Activated naive CD8-positive, alpha-beta T cell treated with anti-CD3 and anti-CD28 coated beads, Interleukin-2, amount 10 ng/mL, durations not matched to agents 7 days and 5 days (primary cell): Measurements from ENCODE around the gene SYT7. TPM values are rescaled to one million over a fixed set of nuclear protein-coding genes. Genes with fewer than 3 reads are reported as not detected.

Experiments used
- ATAC-seq: fragments of 150-1000 bp; cut with Tn5 transposase; one replicate; pipeline ENCODE4 v1.10.0; 2021; ENCODE audit warnings: low read depth, moderate library complexity
- POLR2A ChIA-PET: fragments of 350-600 bp; sonication (Branson Sonifier 250); formaldehyde crosslinking; loops from one replicate; lab custom pipeline; 2021; ENCODE audit warnings: antibody characterized with exemption; lab: Charles Lee
- DNase-seq: peaks from one replicate; pipeline ENCODE4 v3.0.0; 2021
- H3K27ac Mint-ChIP-seq: one replicate; pipeline ENCODE4 v1.8.0; 2022; ENCODE audit warnings: mild to moderate bottlenecking, mixed read lengths
- H3K27me3 Mint-ChIP-seq: one replicate; pipeline ENCODE4 v1.8.0; 2022; ENCODE audit warnings: mild to moderate bottlenecking, moderate library complexity, mixed read lengths
- H3K36me3 Mint-ChIP-seq: one replicate; pipeline ENCODE4 v1.8.0; 2021; ENCODE audit warnings: mild to moderate bottlenecking, mixed read lengths
- H3K4me1 Mint-ChIP-seq: one replicate; pipeline ENCODE4 v1.8.0; 2021; ENCODE audit warnings: mixed read lengths
- H3K4me3 Mint-ChIP-seq: one replicate; pipeline ENCODE4 v1.8.0; 2022; ENCODE audit warnings: mild to moderate bottlenecking, moderate library complexity, mixed read lengths
- H3K9me3 Mint-ChIP-seq: one replicate; pipeline ENCODE4 v1.8.0; 2021; ENCODE audit warnings: mixed read lengths
- total RNA-seq, 2 experiments: library from RNA; stranded (reverse); gene quantifications; one replicate each; pipeline ENCODE4 v1.2.3, GENCODE V29; 2021

Gene SYT7
- total RNA-seq, 2 experiments from 2014 or later = not detected

- no peaks in the 10 kb centered on the region for H3K36me3 Mint-ChIP-seq
- H3K27ac Mint-ChIP-seq = no peak overlapping the region
- peaks cover 2% of the 10 kb centered on the region for H3K4me1 Mint-ChIP-seq
- DNase-seq (no peak), ATAC-seq (no peak)
- peaks cover 13% of the 10 kb centered on the region for H3K27me3 Mint-ChIP-seq
- H3K9me3 Mint-ChIP-seq = no peaks in the 10 kb centered on the region
- POLR2A ChIA-PET = no interaction called here
- H3K4me3 Mint-ChIP-seq = no peak overlapping the region
Observed at GRCh38 chr11:61539831-61540357, 41.0 kb downstream of the SYT7 start.

DNA sequence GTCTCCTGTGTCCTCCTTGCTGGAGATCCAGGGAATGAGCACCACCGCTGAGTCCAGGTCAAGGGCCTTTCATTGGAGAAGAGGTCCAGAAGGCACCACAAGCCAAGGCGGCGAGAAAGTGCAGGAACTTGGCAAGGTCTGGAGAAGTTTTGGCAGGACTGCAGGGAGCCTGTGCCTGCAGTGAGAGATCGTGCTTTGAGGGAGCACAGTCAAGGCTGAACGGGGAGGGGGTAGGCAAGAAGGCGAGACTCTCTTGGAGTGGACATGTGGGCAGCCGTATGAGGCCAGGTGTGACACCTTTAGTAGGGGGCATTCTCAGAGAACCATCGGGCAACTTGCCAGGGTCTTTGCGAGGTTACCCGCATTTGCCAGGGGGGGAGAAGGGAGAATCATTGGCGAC is 41.9 kb downstream of the SYT7 start:
- ATAC-seq = no peak
- no peaks in the 10 kb centered on the region for H3K36me3 Mint-ChIP-seq
- peaks cover 2% of the 10 kb centered on the region for H3K4me1 Mint-ChIP-seq
- no peak for DNase-seq
- no peak overlapping the region for H3K27ac Mint-ChIP-seq
- POLR2A ChIA-PET = no interaction called here
- H3K9me3 Mint-ChIP-seq = no peaks in the 10 kb centered on the region
- no peak overlapping the region for H3K4me3 Mint-ChIP-seq
- peaks cover 12% of the 10 kb centered on the region for H3K27me3 Mint-ChIP-seq

GRCh38 chr11:61538636-61538961 is 42.3 kb downstream of the SYT7 start:
- H3K4me3 Mint-ChIP-seq = no peak overlapping the region
- H3K9me3 Mint-ChIP-seq = no peaks in the 10 kb centered on the region
- no peaks in the 10 kb centered on the region for H3K36me3 Mint-ChIP-seq
- H3K4me1 Mint-ChIP-seq = peaks cover 2% of the 10 kb centered on the region
- DNase-seq = no peak
- no peak overlapping the region for H3K27ac Mint-ChIP-seq
- H3K27me3 Mint-ChIP-seq = peaks cover 14% of the 10 kb centered on the region
- POLR2A ChIA-PET = no interaction called here
- ATAC-seq = no peak

DNA sequence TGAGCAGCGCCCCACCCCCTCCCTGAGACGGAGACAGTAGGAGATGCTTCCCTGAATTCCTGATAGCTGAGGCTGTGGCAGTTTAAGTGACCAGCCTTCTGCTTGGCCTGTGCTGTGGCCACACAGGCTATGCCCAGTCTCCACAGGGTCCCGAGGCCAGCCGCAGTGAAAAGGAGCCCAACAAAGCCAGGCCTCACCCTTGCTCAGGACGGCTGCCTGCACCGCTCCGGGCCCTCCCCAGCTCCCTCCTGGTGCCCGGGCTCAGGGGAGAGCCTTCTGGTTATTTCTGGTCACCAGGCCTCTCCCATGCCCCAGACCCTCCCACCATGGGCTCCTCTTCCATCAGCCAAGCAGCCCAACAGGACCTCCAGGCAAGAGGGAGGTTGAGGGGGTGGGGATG is 43.5 kb downstream of the SYT7 start:
- H3K4me1 Mint-ChIP-seq = peaks cover 2% of the 10 kb centered on the region
- H3K27ac Mint-ChIP-seq = no peak overlapping the region
- no peak overlapping the region for H3K4me3 Mint-ChIP-seq
- ATAC-seq = no peak
- DNase-seq = no peak
- peaks cover 14% of the 10 kb centered on the region for H3K27me3 Mint-ChIP-seq
- H3K36me3 Mint-ChIP-seq = no peaks in the 10 kb centered on the region
- H3K9me3 Mint-ChIP-seq = no peaks in the 10 kb centered on the region
- POLR2A ChIA-PET = no interaction called here

GRCh38 chr11:61536676-61537270 is 44.1 kb downstream of the SYT7 start:
- H3K4me3 Mint-ChIP-seq = no peak overlapping the region
- H3K36me3 Mint-ChIP-seq = no peaks in the 10 kb centered on the region
- H3K9me3 Mint-ChIP-seq = no peaks in the 10 kb centered on the region
- no peak overlapping the region for H3K27ac Mint-ChIP-seq
- DNase-seq (no peak), ATAC-seq (no peak)
- peaks cover 12% of the 10 kb centered on the region for H3K27me3 Mint-ChIP-seq
- peaks cover 2% of the 10 kb centered on the region for H3K4me1 Mint-ChIP-seq
- POLR2A ChIA-PET = no interaction called here

DNA sequence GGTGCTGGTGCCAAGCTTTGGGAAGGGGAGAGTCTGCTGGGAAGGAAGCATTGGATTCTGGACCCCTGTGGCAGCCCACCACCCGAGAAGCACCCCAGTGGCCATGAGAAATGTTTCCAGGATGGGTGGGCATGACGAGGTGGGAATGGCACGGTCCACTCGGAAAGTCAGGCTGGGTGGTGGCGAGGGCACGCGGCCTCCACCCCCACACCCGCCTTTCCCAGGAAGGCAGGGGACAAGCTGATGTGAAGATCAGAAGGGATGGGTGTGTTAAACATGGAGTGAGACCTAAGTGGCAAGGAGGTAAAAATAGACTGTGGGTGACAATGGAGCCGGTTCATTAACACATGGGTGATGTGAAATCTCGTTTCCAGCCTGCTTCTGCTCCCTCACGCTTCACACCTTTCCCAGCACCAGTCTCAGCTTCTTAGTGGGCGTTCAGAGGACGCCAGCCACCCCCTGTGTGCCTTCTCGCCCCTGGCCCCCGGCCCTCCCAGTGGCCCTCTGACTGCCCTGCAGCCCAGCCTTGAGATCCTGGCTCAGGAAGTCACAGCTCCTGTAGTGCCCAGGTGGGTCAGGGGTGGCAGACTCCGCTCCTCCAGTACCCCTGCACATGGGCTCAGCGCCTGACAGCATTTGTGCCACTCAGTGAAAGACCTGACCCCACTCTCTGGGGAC is 44.7 kb downstream of the SYT7 start:
- no peak overlapping the region for H3K4me3 Mint-ChIP-seq
- POLR2A ChIA-PET = interaction anchor here (0.5 kb wide), 1 partner anchor 84 kb away, joined by 4 read pairs; no protein-coding TSS in a partner anchor
- H3K36me3 Mint-ChIP-seq = no peaks in the 10 kb centered on the region
- H3K27me3 Mint-ChIP-seq = peaks cover 10% of the 10 kb centered on the region
- peaks cover 2% of the 10 kb centered on the region for H3K4me1 Mint-ChIP-seq
- DNase-seq (no peak), ATAC-seq (no peak)
- H3K9me3 Mint-ChIP-seq = no peaks in the 10 kb centered on the region
- H3K27ac Mint-ChIP-seq = no peak overlapping the region

DNA sequence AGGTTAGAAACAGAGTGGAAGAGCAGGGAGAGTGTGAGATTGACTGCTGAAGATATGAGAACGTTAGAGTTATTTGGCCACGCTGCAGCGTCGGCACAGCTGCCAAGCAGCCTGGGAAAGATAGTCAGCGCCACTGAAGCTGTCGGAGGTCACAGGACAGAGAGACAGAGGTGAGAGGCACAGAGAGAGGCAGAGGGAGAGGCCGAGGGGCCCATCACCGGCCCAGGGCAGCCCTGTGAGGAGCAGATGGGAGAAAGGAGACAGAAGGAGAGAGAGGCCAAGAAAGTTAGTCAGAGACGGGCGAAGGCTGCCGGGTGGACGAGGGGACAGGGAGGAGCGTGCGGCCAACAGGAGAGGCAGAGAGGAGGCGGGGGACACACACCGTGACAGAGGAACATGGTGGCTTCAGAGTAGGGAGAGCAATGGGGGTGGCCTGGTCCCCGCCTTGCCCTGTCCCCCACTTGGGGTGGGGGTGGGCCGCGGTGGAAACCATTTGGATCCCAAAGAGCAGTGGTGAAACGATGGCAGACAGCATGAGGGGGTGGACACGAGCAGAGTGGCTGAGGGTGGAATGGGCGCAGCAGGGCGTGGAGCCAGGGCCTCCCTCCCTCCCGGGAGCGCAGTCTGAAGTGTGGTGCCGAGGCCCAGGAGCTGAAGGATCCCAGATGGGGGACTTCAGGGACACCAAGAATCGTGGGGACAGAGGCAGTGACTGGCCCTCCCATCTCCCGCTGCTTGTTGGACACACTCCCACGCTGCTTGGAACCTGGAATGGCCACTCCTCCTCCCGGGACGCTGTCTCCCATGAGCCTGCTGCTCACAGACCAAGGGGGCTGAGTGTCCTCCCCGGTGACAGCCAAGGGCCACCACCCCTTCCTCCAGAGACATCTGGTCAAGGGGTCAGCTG is 45.7 kb downstream of the SYT7 start:
- Mint-ChIP-seq H3K9me3 (no peaks in the 10 kb centered on the region), H3K4me1 (peaks cover 2% of the 10 kb centered on the region), H3K4me3 (no peak overlapping the region), H3K27ac (no peak overlapping the region), H3K36me3 (no peaks in the 10 kb centered on the region), H3K27me3 (peaks cover 12% of the 10 kb centered on the region)
- ATAC-seq = no peak
- POLR2A ChIA-PET = interaction anchor here (0.5 kb wide), 1 partner anchor 83 kb away, joined by 4 read pairs; no protein-coding TSS in a partner anchor
- DNase-seq = no peak

DNA sequence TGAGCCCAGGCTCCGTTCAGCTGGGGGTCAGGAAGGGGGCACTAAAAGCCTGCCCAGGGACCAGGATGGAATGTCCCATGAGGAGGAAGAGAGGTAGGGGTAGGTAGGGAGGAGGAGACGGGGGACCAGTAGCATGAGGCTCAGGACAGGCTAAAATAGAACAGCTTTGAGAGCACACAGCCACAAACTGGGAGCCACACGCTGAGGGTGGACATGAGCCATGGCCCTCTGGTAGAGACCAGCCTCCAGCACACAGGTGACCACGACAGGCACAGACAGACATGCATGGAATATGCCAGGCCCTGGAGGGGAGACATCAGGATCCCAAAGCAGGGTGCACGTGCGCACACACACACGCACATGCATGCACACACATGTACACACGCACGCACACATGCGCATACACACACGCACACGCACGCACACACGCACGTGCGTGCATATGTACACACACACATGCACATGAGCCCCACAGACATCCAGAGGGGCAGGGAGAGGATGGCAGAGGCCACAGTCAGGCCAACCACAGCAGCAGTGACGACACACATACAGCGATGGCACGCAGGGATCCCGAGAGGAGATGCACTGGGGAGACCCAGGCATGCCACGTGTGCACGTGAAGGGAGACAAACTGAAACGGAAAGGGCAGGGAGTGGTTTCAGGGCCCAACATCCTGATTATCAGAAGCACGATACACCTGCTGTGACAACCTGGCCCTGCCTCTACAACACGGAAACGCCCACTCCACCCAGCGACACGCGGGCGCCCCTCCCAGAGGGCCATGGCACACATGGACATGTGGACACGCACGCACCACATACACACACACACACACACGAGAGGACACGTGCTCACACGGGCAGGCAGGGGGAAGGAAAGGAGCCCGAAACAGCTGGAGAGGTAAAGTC is 46.6 kb downstream of the SYT7 start:
- ATAC-seq = no peak
- no peak overlapping the region for H3K27ac Mint-ChIP-seq
- H3K4me1 Mint-ChIP-seq = peaks cover 2% of the 10 kb centered on the region
- no peaks in the 10 kb centered on the region for H3K36me3 Mint-ChIP-seq
- DNase-seq = no peak
- no peaks in the 10 kb centered on the region for H3K9me3 Mint-ChIP-seq
- POLR2A ChIA-PET = no interaction called here
- peaks cover 7% of the 10 kb centered on the region for H3K27me3 Mint-ChIP-seq
- H3K4me3 Mint-ChIP-seq = no peak overlapping the region

GRCh38 chr11:61533401-61533800 is 47.5 kb downstream of the SYT7 start:
- Mint-ChIP-seq H3K9me3 (no peaks in the 10 kb centered on the region), H3K4me3 (no peak overlapping the region), H3K27me3 (peaks cover 7% of the 10 kb centered on the region), H3K27ac (no peak overlapping the region), H3K4me1 (peaks cover 2% of the 10 kb centered on the region), H3K36me3 (no peaks in the 10 kb centered on the region)
- no peak for ATAC-seq
- DNase-seq = no peak
- POLR2A ChIA-PET = no interaction called here

GRCh38 chr11:61533039-61533375 is 47.9 kb downstream of the SYT7 start:
- peaks cover 7% of the 10 kb centered on the region for H3K27me3 Mint-ChIP-seq
- no peaks in the 10 kb centered on the region for H3K9me3 Mint-ChIP-seq
- no peak overlapping the region for H3K27ac Mint-ChIP-seq
- H3K4me3 Mint-ChIP-seq = no peak overlapping the region
- no peaks in the 10 kb centered on the region for H3K36me3 Mint-ChIP-seq
- ATAC-seq (no peak), DNase-seq (no peak)
- H3K4me1 Mint-ChIP-seq = peaks cover 2% of the 10 kb centered on the region
- POLR2A ChIA-PET = no interaction called here

DNA sequence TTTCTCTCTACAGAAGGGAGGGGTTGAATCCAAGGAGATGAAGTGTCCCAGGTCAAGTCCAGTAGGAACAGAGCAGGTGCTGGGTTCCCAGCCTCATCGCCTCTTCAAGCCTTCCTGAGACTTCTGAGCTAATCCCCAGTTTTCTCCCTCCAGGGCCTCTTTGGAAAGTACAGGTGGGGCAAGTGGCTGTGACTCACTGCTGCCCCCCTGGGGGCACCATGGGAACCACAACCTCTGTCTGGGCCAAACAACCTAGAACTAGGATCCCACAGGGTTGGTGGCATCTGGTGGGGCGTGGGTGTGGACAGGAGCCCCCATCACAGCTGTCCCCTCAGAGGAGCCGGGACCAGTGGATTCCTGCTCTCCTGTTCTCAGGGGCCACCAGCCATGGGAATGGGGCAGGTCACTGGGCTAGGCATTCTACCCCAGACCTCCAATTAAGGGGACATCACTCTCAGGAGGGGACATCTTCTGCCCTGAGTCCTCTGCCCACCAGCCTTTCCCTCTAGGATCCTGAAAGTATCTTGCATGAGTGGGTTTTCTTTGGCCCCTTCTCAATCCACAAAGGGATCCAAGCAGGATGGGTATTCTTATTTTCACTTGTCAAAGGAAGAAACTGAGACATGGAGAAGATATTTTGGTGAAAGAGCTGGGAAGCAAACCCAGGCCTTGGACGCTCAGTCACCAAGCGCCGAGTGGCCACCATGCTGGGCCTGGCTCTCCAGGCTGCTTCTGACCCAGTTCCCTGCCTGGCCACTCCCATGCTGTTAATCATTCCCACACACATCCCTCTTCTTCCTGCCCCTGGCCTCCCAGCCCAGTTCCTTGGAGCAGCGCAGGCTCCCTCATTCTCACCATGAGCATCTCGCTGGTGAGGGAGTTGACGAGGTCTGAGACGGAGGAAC is 48.5 kb downstream of the SYT7 start:
- Mint-ChIP-seq H3K4me1 (peaks cover 2% of the 10 kb centered on the region), H3K27me3 (peaks cover 7% of the 10 kb centered on the region), H3K36me3 (no peaks in the 10 kb centered on the region), H3K27ac (no peak overlapping the region), H3K9me3 (no peaks in the 10 kb centered on the region), H3K4me3 (no peak overlapping the region)
- DNase-seq (peak; percentile 66), ATAC-seq (peak; percentile 59)
- POLR2A ChIA-PET = interaction anchor here (0.7 kb wide), 1 partner anchor 60 kb away, joined by 4 read pairs; no protein-coding TSS in a partner anchor

DNA sequence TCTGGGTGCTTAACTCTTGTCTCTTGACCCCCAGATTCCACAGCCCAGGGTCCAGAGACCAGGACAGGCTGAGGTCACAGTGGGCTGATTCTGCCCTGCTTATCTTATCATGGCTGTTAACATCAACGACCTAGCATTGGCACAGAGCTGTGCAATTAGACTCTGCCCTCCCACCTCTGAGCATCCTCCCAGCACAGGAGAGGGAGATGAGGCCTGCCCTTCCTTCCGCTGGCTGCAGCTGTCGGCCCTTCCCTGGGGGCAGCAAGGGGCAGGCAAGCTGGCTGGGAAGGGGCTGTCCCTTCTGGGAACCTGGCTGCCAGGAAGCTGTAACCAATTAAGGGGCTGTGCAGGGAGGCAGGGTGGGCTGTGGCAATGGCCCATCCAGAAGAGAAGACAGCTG is 49.8 kb downstream of the SYT7 start:
- peaks cover 2% of the 10 kb centered on the region for H3K4me1 Mint-ChIP-seq
- H3K27ac Mint-ChIP-seq = no peak overlapping the region
- POLR2A ChIA-PET = no interaction called here
- no peaks in the 10 kb centered on the region for H3K9me3 Mint-ChIP-seq
- ATAC-seq (no peak), DNase-seq (no peak)
- no peaks in the 10 kb centered on the region for H3K36me3 Mint-ChIP-seq
- no peak overlapping the region for H3K4me3 Mint-ChIP-seq
- peaks cover 7% of the 10 kb centered on the region for H3K27me3 Mint-ChIP-seq
